T-cell (primary cell): ENCODE results near the gene FREM1. TPM values are rescaled to one million over a fixed set of nuclear protein-coding genes. Genes with fewer than 3 reads are reported as not detected.

Experiments
- ATAC-seq, 4 experiments: fragments of 200-7000 bp in 3 of 4; fragments of 150-1000 bp in 1 of 4; cut with Tn5 transposase; replicated peaks in 1 of 4; 1 replicate in 3 of 4; 2 replicates in 1 of 4; pipeline ENCODE4 v1.10.0; 2021; ENCODE audit warnings: moderate library complexity in 3 of 4, mild to moderate bottlenecking in 2 of 4, moderate number of reproducible peaks in 1 of 4
- CTCF ChIA-PET, 2 donors: fragments of 300-600 bp; sonication (Branson Sonifier 250); formaldehyde crosslinking; loops; one replicate each; lab custom pipeline; 2022; ENCODE audit warnings: antibody characterized with exemption in 2 of 2; lab: Charles Lee
- POLR2A ChIA-PET, 2 donors: fragments of 300-600 bp; sonication (Branson Sonifier 250); formaldehyde crosslinking; loops; one replicate each; lab custom pipeline; 2022; ENCODE audit warnings: antibody characterized with exemption in 2 of 2; lab: Charles Lee
- DNase-seq, 35 experiments: peaks; one replicate each; pipeline versions ENCODE4 v3.0.0 to v3.0.0-alpha.2; 2013 to 2023
- H3K27ac ChIP-seq: one replicate; pipeline ENCODE4 v1.5.1; 2013; ENCODE audit warnings: low read length
- H3K27me3 ChIP-seq, 2 experiments: replicated peaks in 1 of 2; 1 replicate in 1 of 2; 2 replicates in 1 of 2; pipeline versions ENCODE4 v1.6.1 to v1.7.0; 2013; ENCODE audit warnings: low read length in 1 of 2, mixed read lengths in 1 of 2; ENCODE audit not compliant: control insufficient read depth in 2 of 2, insufficient read depth in 2 of 2; ENCODE audit errors: extremely low read depth in 1 of 2
- H3K36me3 ChIP-seq, 2 donors: 1 replicate in 1 of 2; 2 replicates in 1 of 2; pipeline versions ENCODE4 v1.6.1 to v1.7.0; 2013; ENCODE audit warnings: low read length in 1 of 2; ENCODE audit not compliant: control insufficient read depth in 2 of 2, insufficient read depth in 1 of 2; ENCODE audit errors: extremely low read depth in 1 of 2
- H3K4me1 ChIP-seq, 2 experiments: 1 replicate in 1 of 2; 2 replicates in 1 of 2; pipeline versions ENCODE4 v1.6.1 to v1.7.0; 2013; ENCODE audit warnings: low read length in 2 of 2, mixed read lengths in 1 of 2; ENCODE audit not compliant: insufficient read depth in 2 of 2, control insufficient read depth in 1 of 2; ENCODE audit errors: extremely low read depth in 1 of 2
- H3K4me3 ChIP-seq, 2 donors: 1 replicate in 1 of 2; 2 replicates in 1 of 2; pipeline versions ENCODE4 v1.5.1 to v1.7.0; 2013; ENCODE audit warnings: mild to moderate bottlenecking in 2 of 2, low read length in 1 of 2, moderate library complexity in 1 of 2; ENCODE audit not compliant: control insufficient read depth in 1 of 2; ENCODE audit errors: extremely low read depth in 1 of 2
- H3K9me3 ChIP-seq: 2 replicates; pipeline ENCODE4 v1.7.0; 2013
- H3K27ac Mint-ChIP-seq, 2 donors: one replicate each; pipeline ENCODE4 v1.8.0; 2020 to 2021; ENCODE audit warnings: mild to moderate bottlenecking in 2 of 2, mixed read lengths in 2 of 2
- H3K27me3 Mint-ChIP-seq, 2 donors: one replicate each; pipeline ENCODE4 v1.8.0; 2021 to 2022; ENCODE audit warnings: mixed read lengths in 2 of 2
- H3K36me3 Mint-ChIP-seq: one replicate; pipeline ENCODE4 v1.8.0; 2021; ENCODE audit warnings: mixed read lengths
- H3K4me1 Mint-ChIP-seq, 3 donors: one replicate each; pipeline ENCODE4 v1.8.0; 2020 to 2022; ENCODE audit warnings: mixed read lengths in 3 of 3, mild to moderate bottlenecking in 1 of 3
- H3K4me3 Mint-ChIP-seq, 3 donors: one replicate each; pipeline ENCODE4 v1.8.0; 2020 to 2022; ENCODE audit warnings: mild to moderate bottlenecking in 3 of 3, mixed read lengths in 3 of 3, moderate library complexity in 3 of 3
- H3K9me3 Mint-ChIP-seq, 3 donors: one replicate each; pipeline ENCODE4 v1.8.0; 2020 to 2022; ENCODE audit warnings: mixed read lengths in 3 of 3
- WGBS: methylation state at CpG from one replicate; pipeline ENCODE4 v1.1.5; 2013; ENCODE audit warnings: missing lambda C conversion rate; ENCODE audit not compliant: insufficient coverage; 5-methylcytosine and 5-hydroxymethylcytosine counted together
- total RNA-seq, 35 experiments: library from RNA in 6 of 35; stranded (reverse) in 6 of 35; fragments of 120-200 nt in 1 of 35; gene quantifications; one replicate each; pipeline versions ENCODE4 v1.2.1 to v1.2.4 and lab custom pipeline; 2013 to 2026

The FREM1 gene
- total RNA-seq, 5 donors from 2014 or later (not counting 1 experiment from before 2014, with no cell fraction given) = 0.26 to 0.76 (median 0.39) TPM; not detected in 1

- H3K27ac Mint-ChIP-seq = no peak overlapping the region
- ChIA-PET POLR2A (no interaction called here), CTCF (interaction anchor here in 1 of 2 donors (0.5 kb wide), 1 partner anchor 33 kb away, joined by 3 read pairs; no protein-coding TSS in a partner anchor)
- WGBS = no CpG with 5 or more reads among the region's 1 CpG
- H3K9me3 Mint-ChIP-seq = no peaks in the 10 kb centered on the region
- peaks cover 0 to 2% of the 10 kb centered on the region in 2 donors for H3K27me3 Mint-ChIP-seq
- no peaks in the 10 kb centered on the region for H3K4me1 ChIP-seq
- no peaks in the 10 kb centered on the region for H3K36me3 ChIP-seq
- peaks cover 0 to 2% of the 10 kb centered on the region in 2 experiments for H3K27me3 ChIP-seq
- H3K36me3 Mint-ChIP-seq = no peaks in the 10 kb centered on the region
- H3K27ac ChIP-seq = no peak overlapping the region
- H3K9me3 ChIP-seq = no peaks in the 10 kb centered on the region
- H3K4me3 ChIP-seq = no peak overlapping the region
- H3K4me1 Mint-ChIP-seq = no peaks in the 10 kb centered on the region
- ATAC-seq (no peak), DNase-seq (no peak)
- H3K4me3 Mint-ChIP-seq = no peak overlapping the region
Measured at GRCh38 chr9:14907696-14908095, 2.5 kb downstream of the FREM1 start.

DNA sequence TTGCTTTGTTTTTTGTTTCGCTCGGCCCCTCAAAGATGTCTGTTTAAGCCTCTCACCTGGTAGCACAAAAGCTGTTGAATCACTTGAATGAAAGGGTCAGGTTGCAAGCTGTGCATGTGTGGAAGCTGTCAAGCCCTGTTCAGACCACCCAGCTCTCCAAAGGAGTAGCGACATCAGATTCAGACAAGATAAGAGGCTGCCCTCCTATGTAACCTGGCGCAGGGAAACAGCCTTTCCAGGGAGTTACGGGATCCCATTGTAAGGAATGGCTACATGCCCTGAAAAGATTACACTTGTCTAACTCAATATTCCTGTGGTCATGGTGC lies 2.9 kb downstream of the FREM1 start:
- no peaks in the 10 kb centered on the region for H3K4me1 ChIP-seq
- Mint-ChIP-seq H3K9me3 (no peaks in the 10 kb centered on the region), H3K4me3 (no peak overlapping the region), H3K27me3 (peaks cover 0 to 2% of the 10 kb centered on the region in 2 donors), H3K4me1 (no peaks in the 10 kb centered on the region), H3K27ac (no peak overlapping the region), H3K36me3 (no peaks in the 10 kb centered on the region)
- no peaks in the 10 kb centered on the region for H3K9me3 ChIP-seq
- H3K4me3 ChIP-seq = no peak overlapping the region
- no peaks in the 10 kb centered on the region for H3K36me3 ChIP-seq
- WGBS = 83% methylated on average over 1 of the region's 5 CpGs
- POLR2A ChIA-PET = no interaction called here
- DNase-seq (no peak), ATAC-seq (no peak)
- CTCF ChIA-PET = no interaction called here
- no peak overlapping the region for H3K27ac ChIP-seq
- peaks cover 0 to 2% of the 10 kb centered on the region in 2 experiments for H3K27me3 ChIP-seq

DNA sequence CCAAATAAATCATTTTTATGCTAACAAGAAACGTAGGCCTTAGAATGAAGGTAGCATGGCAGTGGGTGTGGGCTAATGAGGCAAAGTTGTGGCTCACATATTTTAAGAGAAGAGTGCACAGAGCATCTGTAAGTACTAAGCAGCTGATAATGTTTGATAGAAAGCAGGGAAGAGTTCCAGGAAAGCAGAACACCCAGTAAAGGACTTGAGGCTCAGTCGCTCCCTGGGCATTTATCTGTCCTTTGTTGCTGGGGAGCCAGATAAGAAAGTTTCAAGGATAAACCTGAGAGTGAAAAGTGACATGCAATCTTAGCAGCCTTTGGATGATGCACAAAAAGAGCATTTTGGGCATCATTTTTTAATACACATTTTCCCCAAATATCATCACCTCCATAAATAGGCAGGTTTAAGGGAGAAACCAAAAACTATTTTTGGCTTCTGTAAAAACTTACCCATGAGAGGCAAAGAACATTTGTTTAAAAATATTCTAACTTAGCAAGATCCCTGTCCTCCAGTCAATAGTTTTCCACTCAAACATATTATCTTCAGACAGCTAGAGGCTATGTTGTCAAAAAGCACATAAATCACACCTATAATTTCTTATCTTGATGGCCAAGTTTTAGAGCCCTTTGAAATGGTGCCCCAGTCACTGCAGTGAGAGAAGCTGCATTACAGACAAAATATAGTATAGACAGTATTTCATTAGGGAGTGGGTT lies 3.4 kb downstream of the FREM1 start:
- H3K4me1 Mint-ChIP-seq = no peaks in the 10 kb centered on the region
- H3K9me3 ChIP-seq = no peaks in the 10 kb centered on the region
- ChIA-PET CTCF (no interaction called here), POLR2A (no interaction called here)
- H3K36me3 ChIP-seq = no peaks in the 10 kb centered on the region
- H3K36me3 Mint-ChIP-seq = no peaks in the 10 kb centered on the region
- no peaks in the 10 kb centered on the region for H3K4me1 ChIP-seq
- no peak overlapping the region for H3K27ac ChIP-seq
- no peak for ATAC-seq
- peaks cover 0 to 2% of the 10 kb centered on the region in 2 experiments for H3K27me3 ChIP-seq
- no peak overlapping the region for H3K4me3 ChIP-seq
- H3K27ac Mint-ChIP-seq = no peak overlapping the region
- H3K9me3 Mint-ChIP-seq = no peaks in the 10 kb centered on the region
- H3K27me3 Mint-ChIP-seq = peaks cover 2 to 3% of the 10 kb centered on the region in 2 donors
- WGBS = 50% methylated on average over 1 of the region's 2 CpGs
- DNase-seq = no peak
- H3K4me3 Mint-ChIP-seq = no peak overlapping the region

GRCh38 chr9:14906000-14906399 lies 4.2 kb downstream of the FREM1 start:
- Mint-ChIP-seq H3K27me3 (peaks cover 2 to 3% of the 10 kb centered on the region in 2 donors), H3K4me1 (no peaks in the 10 kb centered on the region), H3K4me3 (no peak overlapping the region), H3K36me3 (no peaks in the 10 kb centered on the region), H3K27ac (no peak overlapping the region), H3K9me3 (no peaks in the 10 kb centered on the region)
- no peaks in the 10 kb centered on the region for H3K9me3 ChIP-seq
- H3K4me1 ChIP-seq = no peaks in the 10 kb centered on the region
- H3K27ac ChIP-seq = no peak overlapping the region
- H3K36me3 ChIP-seq = no peaks in the 10 kb centered on the region
- ChIA-PET POLR2A (no interaction called here), CTCF (no interaction called here)
- ATAC-seq = no peak
- no peak for DNase-seq
- no peak overlapping the region for H3K4me3 ChIP-seq
- H3K27me3 ChIP-seq = peaks cover 0 to 2% of the 10 kb centered on the region in 2 experiments
- 60% methylated on average over 1 of the region's 5 CpGs for WGBS

GRCh38 chr9:14903040-14903439 lies 7.2 kb downstream of the FREM1 start:
- H3K27ac Mint-ChIP-seq = no peak overlapping the region
- DNase-seq (no peak), ATAC-seq (no peak)
- Histone ChIP-seq H3K36me3 (no peaks in the 10 kb centered on the region), H3K27ac (no peak overlapping the region), H3K4me3 (no peak overlapping the region), H3K4me1 (no peaks in the 10 kb centered on the region), H3K9me3 (no peaks in the 10 kb centered on the region), H3K27me3 (no peaks in the 10 kb centered on the region)
- ChIA-PET CTCF (no interaction called here), POLR2A (no interaction called here)
- no CpG with 5 or more reads among the region's 1 CpG for WGBS
- H3K27me3 Mint-ChIP-seq = peaks cover 0 to 3% of the 10 kb centered on the region in 2 donors
- H3K4me1 Mint-ChIP-seq = no peaks in the 10 kb centered on the region
- H3K36me3 Mint-ChIP-seq = no peaks in the 10 kb centered on the region
- no peak overlapping the region for H3K4me3 Mint-ChIP-seq
- H3K9me3 Mint-ChIP-seq = no peaks in the 10 kb centered on the region

DNA sequence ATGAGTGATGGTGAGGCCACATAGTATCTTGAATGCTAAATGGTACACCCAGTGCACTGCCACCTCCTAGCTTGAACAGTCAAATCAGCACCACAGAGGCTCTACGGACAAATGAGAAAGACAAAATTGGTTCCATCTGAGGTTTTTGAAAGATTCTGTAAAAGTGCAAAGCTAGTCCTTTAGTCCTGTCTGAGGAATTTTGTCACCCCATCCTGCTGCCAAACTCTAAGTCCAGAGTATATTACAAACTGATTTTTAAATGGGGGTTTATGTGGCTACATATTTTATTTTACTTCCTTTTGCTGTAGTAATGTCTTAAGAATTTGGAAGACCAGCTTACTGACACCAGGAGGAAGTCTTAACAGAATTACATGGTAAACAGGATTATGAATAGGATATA lies 7.7 kb downstream of the FREM1 start:
- Mint-ChIP-seq H3K36me3 (no peaks in the 10 kb centered on the region), H3K27me3 (peaks cover 0 to 3% of the 10 kb centered on the region in 2 donors), H3K27ac (no peak overlapping the region), H3K4me1 (no peaks in the 10 kb centered on the region), H3K9me3 (no peaks in the 10 kb centered on the region), H3K4me3 (no peak overlapping the region)
- no peak overlapping the region for H3K27ac ChIP-seq
- no peaks in the 10 kb centered on the region for H3K27me3 ChIP-seq
- no peaks in the 10 kb centered on the region for H3K4me1 ChIP-seq
- no CpG with 5 or more reads among the region's 1 CpG for WGBS
- CTCF ChIA-PET = no interaction called here
- no peaks in the 10 kb centered on the region for H3K36me3 ChIP-seq
- POLR2A ChIA-PET = no interaction called here
- ATAC-seq (no peak), DNase-seq (no peak)
- H3K4me3 ChIP-seq = no peak overlapping the region
- no peaks in the 10 kb centered on the region for H3K9me3 ChIP-seq
